Ovary (tissue), 3 donors: ENCODE measurements around the gene GSG1L.

Experiments
- EP300 ChIP-seq: sonication (generic); formaldehyde crosslinking; IDR thresholded peaks from one replicate; pipeline ENCODE4 v1.6.1; 2017; ENCODE audit warnings: antibody characterized with exemption
- TF ChIP-seq, protein P1 (sequence below), 3 donors: fragments of 450-650 bp in 2 of 3; fragments of 200-600 bp in 1 of 3; IDR thresholded peaks; one replicate each; pipeline versions ENCODE4 v1.5.1 to v1.8.0; 2016 to 2022; ENCODE audit warnings: antibody characterized with exemption in 3 of 3, mild to moderate bottlenecking in 1 of 3
- donor health status: DM: no; HTN: no; CAD: no.

DNA sequence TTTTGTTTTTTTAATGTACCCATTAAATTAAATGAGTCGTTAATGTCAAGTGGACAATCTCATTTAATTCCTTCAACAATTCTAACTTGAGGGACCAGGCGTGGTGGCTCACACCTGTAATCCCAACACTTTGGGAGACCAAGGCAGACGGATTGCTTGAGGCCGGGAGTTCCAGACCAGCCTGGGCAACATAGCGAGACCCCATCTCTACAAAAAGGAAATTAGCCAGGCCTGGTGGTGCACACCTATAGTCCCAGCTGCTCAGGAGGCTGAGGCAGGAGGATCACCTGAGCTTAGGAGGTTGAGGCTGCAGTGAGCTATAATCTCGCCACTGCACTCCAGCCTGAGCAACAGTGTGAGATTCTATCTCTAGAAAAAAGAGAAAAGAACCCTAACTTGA lies 20.7 kb upstream of the GSG1L start:
- TF ChIP-seq, protein P1, sequence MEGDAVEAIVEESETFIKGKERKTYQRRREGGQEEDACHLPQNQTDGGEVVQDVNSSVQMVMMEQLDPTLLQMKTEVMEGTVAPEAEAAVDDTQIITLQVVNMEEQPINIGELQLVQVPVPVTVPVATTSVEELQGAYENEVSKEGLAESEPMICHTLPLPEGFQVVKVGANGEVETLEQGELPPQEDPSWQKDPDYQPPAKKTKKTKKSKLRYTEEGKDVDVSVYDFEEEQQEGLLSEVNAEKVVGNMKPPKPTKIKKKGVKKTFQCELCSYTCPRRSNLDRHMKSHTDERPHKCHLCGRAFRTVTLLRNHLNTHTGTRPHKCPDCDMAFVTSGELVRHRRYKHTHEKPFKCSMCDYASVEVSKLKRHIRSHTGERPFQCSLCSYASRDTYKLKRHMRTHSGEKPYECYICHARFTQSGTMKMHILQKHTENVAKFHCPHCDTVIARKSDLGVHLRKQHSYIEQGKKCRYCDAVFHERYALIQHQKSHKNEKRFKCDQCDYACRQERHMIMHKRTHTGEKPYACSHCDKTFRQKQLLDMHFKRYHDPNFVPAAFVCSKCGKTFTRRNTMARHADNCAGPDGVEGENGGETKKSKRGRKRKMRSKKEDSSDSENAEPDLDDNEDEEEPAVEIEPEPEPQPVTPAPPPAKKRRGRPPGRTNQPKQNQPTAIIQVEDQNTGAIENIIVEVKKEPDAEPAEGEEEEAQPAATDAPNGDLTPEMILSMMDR (IDR thresholded peaks at IDR 0.05): no peak
- no peak for TF ChIP-seq EP300
